T47D (cell line): Measurements from ENCODE around the gene KLK7.

Experiments used
- DNase-seq, 2 experiments: peaks; one replicate each; pipeline versions ENCODE4 v3.0.0 to v3.0.0-alpha.2; 2011 to 2012; ENCODE audit warnings: low read depth in 1 of 2, low spot score in 1 of 2
- JUND ChIP-seq: IDR thresholded peaks from 2 replicates; pipeline ENCODE4 v1.6.1; 2012; ENCODE audit warnings: low read depth
- in situ Hi-C: cut with HindIII; loops from 2 replicates; pipeline ENCODE4 v1.10.0; 2016; ENCODE audit warnings: low sequenced_read_pairs, low pct_unique_long_range_greater_than_20kb

The KLK7 gene

GRCh38 chr19:50983625-50984292 is at the start of gene KLK7:
TSS of gene KLK7 (minus strand) at chr19:50983917. CDS start at chr19:50982399, 1,518 bp downstream.
- in situ Hi-C loops = no loop called here

GRCh38 chr19:51031880-51032225 is 48.1 kb upstream of the KLK7 start:
- TF ChIP-seq JUND = no peak
- in situ Hi-C loops = no loop called here
- no peak for DNase-seq

More at GRCh38 chr19:50983625-50984292, at the start of gene KLK7:
- no peak for DNase-seq
- no peak for TF ChIP-seq JUND

GRCh38 chr19:51031220-51031879 is 47.6 kb upstream of the KLK7 start:
- in situ Hi-C loops = no loop called here
- TF ChIP-seq JUND = no peak
- no peak for DNase-seq

- no peak for DNase-seq
- in situ Hi-C loops = no loop called here
- TF ChIP-seq JUND = no peak
Measured at GRCh38 chr19:51030631-51031030, 46.9 kb upstream of the KLK7 start.

- peak in 1 of 2 experiments; percentile 60 for DNase-seq
- in situ Hi-C loops = no loop called here
- no peak for TF ChIP-seq JUND
Measured at GRCh38 chr19:51029718-51030117, 46.0 kb upstream of the KLK7 start.

GRCh38 chr19:51027873-51028272 is 44.2 kb upstream of the KLK7 start:
- in situ Hi-C loops = no loop called here
- no peak for DNase-seq
- TF ChIP-seq JUND = no peak

- TF ChIP-seq JUND = no peak
- in situ Hi-C loops = no loop called here
- no peak for DNase-seq
Measured at GRCh38 chr19:51027126-51027806, 43.5 kb upstream of the KLK7 start.

- no peak for TF ChIP-seq JUND
- in situ Hi-C loops = no loop called here
- no peak for DNase-seq
Measured at GRCh38 chr19:51026554-51026831, 42.8 kb upstream of the KLK7 start, which contains the start of gene KLK11. TSS of gene KLK11 (minus strand) at chr19:51026616. CDS start at chr19:51025631, 985 bp downstream.

GRCh38 chr19:51025809-51026553 is 42.3 kb upstream of the KLK7 start:
- no peak for DNase-seq
- in situ Hi-C loops = no loop called here
- TF ChIP-seq JUND = no peak

GRCh38 chr19:51025401-51025800 is 41.7 kb upstream of the KLK7 start:
- in situ Hi-C loops = no loop called here
- no peak for DNase-seq
- TF ChIP-seq JUND = no peak

- no peak for TF ChIP-seq JUND
- in situ Hi-C loops = no loop called here
- DNase-seq = peak in 1 of 2 experiments; percentile 62
Measured at GRCh38 chr19:51024924-51025323, 41.2 kb upstream of the KLK7 start.

- DNase-seq = no peak
- TF ChIP-seq JUND = no peak
- in situ Hi-C loops = no loop called here
Measured at GRCh38 chr19:51023946-51024345, 40.2 kb upstream of the KLK7 start.

- TF ChIP-seq JUND = no peak
- no peak for DNase-seq
- in situ Hi-C loops = no loop called here
Measured at GRCh38 chr19:51022526-51022925, 38.8 kb upstream of the KLK7 start.
